Skeletal muscle cell (primary cell): ENCODE results near the gene MICALL2.

Source experiments
- DNase-seq: peaks from one replicate; pipeline ENCODE4 v3.0.0-alpha.2; 2010; ENCODE audit warnings: low read depth
- H3K4me3 ChIP-seq: 2 replicates; pipeline ENCODE4 v1.5.1; 2011; ENCODE audit warnings: low read depth, mild to moderate bottlenecking, control low read depth, low read length, moderate library complexity

The MICALL2 gene

GRCh38 chr7:1439373-1440363, 19.6 kb downstream of the MICALL2 start:
- H3K4me3 ChIP-seq: no peak overlapping the region
- no peak for DNase-seq

DNA sequence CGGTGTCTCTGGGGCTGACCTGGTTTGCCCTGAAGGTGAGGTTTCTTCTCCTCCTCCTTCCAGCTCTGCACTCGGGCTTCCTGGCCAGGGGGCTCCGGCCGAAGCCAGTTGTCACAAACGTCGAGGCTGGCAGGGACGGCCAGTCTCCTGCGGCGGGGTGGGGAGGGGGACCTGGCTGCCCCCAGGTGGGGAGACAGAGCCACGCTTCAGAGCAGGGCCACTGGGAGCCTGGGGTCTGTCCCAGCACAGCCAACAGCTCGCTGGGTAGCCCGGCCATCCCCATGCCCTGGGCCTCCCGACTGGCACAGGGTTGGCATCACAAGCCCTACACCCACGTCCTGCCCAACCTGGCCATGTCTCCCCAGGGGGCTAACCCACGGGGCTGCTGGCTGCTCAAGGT, 20.4 kb downstream of the MICALL2 start:
- no peak for DNase-seq
- no peak overlapping the region for H3K4me3 ChIP-seq

- H3K4me3 ChIP-seq: no peak overlapping the region
- no peak for DNase-seq
These were observed 21.1 kb downstream of the MICALL2 start for GRCh38 chr7:1438208-1438607.

DNA sequence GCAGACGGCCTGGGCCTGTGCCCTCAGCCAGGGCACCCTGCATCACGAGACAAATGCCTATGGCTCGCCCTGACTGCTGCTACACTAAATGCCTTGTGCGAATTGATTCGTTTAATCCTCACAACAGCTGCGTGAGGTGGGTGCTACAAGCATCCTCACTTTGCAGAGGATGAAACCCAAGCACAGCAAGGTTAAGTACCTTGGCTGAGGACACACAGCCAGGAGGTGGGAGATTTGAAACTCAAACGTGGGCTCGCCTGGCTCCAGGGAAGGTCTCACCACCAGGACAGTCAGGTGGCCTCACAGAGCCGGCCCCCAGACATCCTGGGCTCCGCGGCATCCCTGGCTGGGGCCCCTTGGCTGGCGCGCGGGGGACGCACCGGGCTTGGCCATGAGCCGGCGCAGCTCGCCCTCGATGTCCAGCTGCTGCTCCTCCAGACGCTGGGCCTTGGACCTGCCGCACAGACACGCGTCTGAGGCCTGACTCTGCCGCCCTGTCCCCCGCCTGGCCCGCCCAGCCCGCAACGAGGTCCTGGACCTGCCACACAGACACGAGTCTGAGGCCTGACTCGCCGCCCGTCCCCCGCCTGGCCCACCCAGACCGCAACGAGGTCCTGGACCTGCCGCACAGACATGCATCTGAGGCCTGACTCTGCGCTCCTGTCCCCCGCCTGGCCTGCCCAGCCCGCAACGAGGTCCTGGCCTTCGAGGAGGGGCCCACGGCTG, 22.0 kb downstream of the MICALL2 start:
- DNase-seq: no peak
- H3K4me3 ChIP-seq: no peak overlapping the region

DNA sequence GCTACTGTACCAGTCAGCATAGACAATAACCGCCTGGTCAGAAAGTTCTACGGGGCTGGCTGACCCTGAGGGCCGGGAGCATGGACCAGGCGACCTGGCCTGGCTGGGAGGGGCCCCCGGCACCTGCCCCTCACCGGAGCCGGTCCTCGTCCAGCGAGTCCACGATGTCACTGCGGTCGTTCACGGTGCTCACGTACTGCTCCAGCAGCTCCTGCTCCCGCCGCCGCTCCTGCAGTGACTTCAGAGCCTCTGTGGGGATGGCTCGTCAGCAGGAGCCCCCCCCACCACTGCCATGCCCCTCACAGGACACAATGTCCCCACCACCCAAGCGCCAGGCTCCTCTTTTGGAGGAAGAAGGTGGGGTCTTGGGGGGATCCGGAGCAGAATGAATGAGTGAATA, 22.7 kb downstream of the MICALL2 start:
- DNase-seq: no peak
- no peak overlapping the region for H3K4me3 ChIP-seq

DNA sequence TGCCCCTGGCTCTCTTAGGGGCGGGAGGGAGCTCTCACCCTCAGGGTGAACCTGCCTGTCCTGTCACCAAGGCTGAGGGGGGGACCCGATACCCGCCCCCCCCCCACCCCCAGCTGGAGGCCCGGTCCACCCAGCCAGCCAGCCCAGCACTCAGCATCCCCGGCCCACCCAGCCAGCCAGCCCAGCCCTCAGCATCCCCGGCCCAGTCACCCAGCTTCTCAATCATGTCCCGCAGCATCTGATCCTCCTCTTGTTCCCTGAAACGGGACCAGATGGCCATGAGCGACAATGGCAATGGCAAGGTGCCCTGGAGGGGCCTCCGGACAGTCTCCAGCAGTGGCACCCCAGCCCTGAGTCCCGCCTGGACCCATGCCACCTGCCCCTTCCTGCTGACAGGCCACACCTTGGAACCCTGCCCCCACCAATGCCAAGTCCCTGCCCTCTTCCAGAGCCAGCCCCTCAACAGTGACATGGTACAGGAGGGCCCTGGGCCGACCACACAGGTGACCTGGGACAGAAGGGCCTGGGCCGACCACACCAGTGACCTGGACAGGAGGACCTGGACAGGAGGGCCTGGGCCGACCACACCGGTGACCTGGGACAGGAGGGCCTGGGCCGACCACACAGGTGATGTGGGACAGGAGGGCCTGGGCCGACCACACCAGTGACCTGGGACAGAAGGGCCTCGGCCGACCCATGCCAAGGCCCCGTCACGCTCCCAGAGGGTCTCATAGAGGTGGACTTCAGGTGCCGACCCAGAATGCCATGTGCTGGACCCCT, 24.2 kb downstream of the MICALL2 start:
- DNase-seq: no peak
- no peak overlapping the region for H3K4me3 ChIP-seq

DNA sequence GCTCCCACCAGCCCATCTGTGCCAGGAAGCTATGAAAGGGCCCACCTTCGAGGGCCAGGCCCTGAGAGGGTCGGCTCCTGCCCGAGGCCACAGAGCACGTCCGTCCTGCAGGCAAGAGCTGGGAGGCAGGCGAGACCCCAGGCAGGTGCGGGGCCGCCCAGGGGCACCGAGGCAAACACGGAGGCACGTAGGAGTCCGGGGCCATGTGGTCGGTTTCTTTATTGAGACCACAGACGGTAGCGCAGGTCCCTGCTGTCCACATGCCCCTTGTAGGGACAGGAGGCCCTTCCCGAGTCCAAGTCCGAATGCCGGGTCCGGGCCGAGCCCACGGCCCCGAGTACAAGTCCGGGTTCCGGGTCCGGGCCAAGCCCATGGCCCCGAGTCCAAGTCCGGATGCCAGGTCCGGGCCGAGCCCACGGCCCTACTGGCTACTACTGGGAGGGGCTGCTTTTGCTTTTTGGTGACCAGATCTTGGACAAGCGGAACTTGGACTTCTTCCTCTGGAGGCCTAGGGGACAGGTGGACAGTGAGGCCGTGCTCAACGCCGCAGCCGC, 25.0 kb downstream of the MICALL2 start:
- DNase-seq: no peak
- H3K4me3 ChIP-seq: no peak overlapping the region

DNA sequence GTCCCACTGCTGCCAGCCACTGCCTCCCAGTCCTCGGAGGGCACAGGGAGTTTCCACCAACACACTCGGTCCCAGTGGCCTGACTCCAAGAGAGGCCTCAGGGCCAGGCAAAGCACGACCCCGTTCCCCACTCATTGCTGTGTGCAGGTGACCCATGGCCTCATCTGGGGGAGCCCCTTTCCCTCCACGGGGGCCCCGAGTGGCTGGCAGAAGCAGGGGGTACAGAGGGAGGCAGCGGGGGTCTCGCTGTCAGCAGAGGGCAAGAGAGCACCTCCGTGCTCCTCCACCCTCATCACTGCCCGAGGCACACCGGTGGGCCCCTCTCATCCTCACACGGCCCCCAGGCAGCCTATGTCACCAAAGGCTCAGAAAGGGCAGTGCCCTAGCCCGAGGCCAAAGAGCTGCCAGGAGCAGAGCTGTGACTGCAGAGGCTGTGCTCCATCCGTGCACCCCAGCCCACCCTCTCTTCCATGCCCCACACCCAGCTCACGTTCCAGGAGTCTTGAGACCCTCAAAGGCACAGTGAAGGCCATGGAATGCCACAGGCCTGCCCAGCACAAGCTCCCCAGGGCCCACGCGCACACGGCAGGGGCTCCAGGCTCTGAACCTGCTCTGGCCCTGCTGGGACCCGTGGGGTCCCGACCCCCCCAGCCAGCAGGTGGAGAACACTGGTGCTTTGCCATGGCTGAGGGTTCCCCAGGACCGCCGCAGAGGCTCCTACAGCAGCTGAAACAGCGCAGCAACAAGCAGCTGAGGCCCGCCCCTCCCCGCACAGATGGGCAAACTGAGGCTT, 25.9 kb downstream of the MICALL2 start:
- no peak overlapping the region for H3K4me3 ChIP-seq

DNA sequence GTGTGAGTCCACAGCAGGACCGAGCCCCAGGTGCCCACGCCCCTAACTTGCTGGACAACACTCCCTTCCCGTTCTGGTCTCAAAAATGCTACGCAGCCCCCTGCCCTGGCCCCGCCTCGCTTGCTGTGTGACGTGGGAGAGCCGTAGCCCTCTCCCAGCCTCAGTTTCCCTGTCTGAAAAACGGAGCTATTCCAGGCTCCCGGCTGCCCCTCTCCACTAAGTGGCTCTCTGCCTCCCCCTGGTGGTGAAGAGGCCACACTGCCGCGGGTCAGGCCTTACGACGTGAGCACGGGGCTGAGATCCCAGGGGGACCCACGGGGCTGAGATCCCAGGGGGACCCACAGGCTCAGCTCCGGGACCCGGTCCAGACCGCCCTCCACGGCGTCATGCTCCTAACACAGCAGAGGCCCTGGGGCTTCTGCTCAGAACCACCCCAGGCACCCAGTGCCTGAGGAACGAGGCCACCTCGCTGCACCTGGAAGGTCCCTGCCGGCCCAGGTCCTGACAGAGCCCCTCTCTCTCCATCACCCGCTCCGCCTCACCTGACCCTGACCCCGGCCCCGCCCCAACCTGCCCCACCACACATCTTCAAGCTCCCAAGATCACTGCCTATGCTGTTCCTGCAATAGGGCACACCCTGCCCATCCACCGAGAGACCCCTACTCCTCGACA, 26.7 kb downstream of the MICALL2 start:
- DNase-seq: no peak
- H3K4me3 ChIP-seq: no peak overlapping the region

More for the DNA sequence above, 25.9 kb downstream of the MICALL2 start:
- DNase-seq: no peak

DNA sequence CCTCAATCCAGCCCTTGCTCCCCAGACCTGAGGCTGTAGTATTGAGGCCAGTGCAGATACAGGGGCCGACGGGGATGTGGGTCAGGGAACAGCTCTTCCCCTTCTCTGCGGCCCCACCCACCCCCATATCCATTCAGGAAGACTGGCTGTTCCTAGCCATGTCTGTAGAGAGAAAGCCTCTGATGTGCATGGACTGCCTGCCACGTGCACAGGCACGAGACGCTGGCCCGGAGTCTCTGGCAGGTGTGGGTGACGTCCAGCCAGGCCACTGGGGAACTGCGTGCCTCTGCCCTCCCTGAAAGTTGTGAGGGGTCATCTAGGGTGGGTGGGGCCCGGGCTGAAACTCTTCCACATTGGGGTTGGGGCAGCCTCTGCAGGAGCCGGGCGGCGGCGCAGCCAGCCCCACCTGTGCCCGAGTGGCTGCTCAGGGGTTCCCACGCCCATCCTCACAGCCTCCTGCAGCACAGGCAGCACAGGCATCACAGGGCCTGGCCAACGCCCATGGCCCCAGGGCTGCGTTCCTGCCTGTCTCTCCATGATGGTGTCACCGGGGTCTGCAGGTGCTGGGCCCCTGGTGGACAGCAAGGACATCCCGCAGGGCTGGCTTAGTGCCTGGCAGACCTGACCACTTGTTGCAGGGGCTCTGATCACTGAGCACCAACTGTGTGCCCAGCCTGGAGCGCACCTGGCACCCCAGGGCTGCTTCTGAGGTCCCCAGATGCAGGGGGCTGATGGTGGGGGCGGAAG, 27.5 kb downstream of the MICALL2 start:
- no peak for DNase-seq

GRCh38 chr7:1431226-1431625, 28.0 kb downstream of the MICALL2 start:
- DNase-seq: no peak
- no peak overlapping the region for H3K4me3 ChIP-seq

More for the DNA sequence above, 27.5 kb downstream of the MICALL2 start:
- H3K4me3 ChIP-seq: no peak overlapping the region

- no peak overlapping the region for H3K4me3 ChIP-seq
- no peak for DNase-seq
These were observed 29.0 kb downstream of the MICALL2 start for GRCh38 chr7:1430056-1430845.

GRCh38 chr7:1428941-1429501, 30.2 kb downstream of the MICALL2 start:
- no peak overlapping the region for H3K4me3 ChIP-seq
- DNase-seq: no peak

- no peak overlapping the region for H3K4me3 ChIP-seq
- DNase-seq: no peak
These were observed 32.1 kb downstream of the MICALL2 start for GRCh38 chr7:1427064-1427657.

- H3K4me3 ChIP-seq: no peak overlapping the region
- DNase-seq: no peak
These were observed 32.8 kb downstream of the MICALL2 start for GRCh38 chr7:1426474-1426873.
